ENCODE data around the gene GINM1. TPM values are rescaled to one million over a fixed set of nuclear protein-coding genes. Genes with fewer than 3 reads are reported as not detected.
A peak's percentile ranks its signal among the peaks of the same experiment; 100 is the strongest.

GINM1 gene
- polyA plus RNA-seq, 3 donors = 17.0 to 44.4 (median 42.3) TPM

DNA sequence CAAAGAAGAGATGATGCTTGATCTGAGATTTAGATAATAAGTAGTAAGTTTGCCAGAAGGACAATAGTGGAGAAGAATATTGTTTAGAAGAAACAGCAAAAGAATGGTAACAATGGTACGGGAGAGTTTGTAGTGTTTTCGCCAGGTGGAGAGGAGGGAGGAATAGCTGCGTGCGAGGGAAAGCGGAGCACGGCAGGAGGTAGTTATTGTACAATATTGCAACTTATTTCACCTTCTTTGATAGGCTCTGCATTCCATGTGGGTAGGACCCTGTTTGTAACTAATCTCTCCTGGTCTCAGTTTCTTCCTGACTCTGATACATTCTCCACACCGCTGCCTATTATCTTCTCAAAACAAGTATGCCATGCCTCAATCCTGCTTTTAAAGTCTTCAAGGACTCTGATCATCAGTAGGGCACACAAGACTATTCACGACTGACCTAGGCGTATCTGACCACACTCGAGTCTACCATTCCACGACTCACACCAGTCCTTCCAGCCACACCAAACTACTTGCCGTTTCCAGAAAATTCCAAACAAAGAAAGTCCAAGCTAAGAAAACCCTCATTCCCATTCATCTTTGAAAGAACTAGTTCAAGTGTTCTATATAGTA is 21.4 kb upstream of the GINM1 start:
- H3K27ac Mint-ChIP-seq = peak overlapping the region; percentile 99 to 100 (median 100)
- Histone ChIP-seq H3K4me1 (ENCODE audit: control insufficient read depth in 1 of 2, insufficient read depth in 2 of 2, low read length in 2 of 2) (peaks cover 18 to 21% of the 10 kb centered on the region in 2 donors), H4K20me1 (ENCODE audit: insufficient read depth, low read length) (peaks cover 23% of the 10 kb centered on the region), H3K4me2 (replicated peaks; ENCODE audit: extremely low read depth, low read length, poor library complexity, severe bottlenecking) (peak overlapping the region; percentile 75), H3K79me2 (ENCODE audit: insufficient read depth, low read length) (peaks cover 47% of the 10 kb centered on the region), H3K27ac (ENCODE audit: low read depth in 1 of 2, low read length in 2 of 2) (peak overlapping the region; percentile 87 to 97), H3K4me3 (replicated peaks in 1 of 3; ENCODE audit: low read depth in 2 of 3, low read length in 3 of 3) (peak overlapping the region; percentile 63 to 85 (median 85)), H3K27me3 (ENCODE audit: control insufficient read depth in 2 of 2, insufficient read depth in 2 of 2, low read length in 2 of 2) (peaks cover 0 to 3% of the 10 kb centered on the region in 2 donors), H3K9me3 (replicated peaks in 1 of 2; ENCODE audit: control insufficient read depth in 1 of 2, insufficient read depth in 1 of 2, low read length in 2 of 2) (no peaks in the 10 kb centered on the region), H3K36me3 (replicated peaks in 1 of 2; ENCODE audit: control insufficient read depth in 1 of 2, insufficient read depth in 2 of 2, low read length in 2 of 2) (peaks cover 10 to 13% of the 10 kb centered on the region in 2 donors), H2AFZ (ENCODE audit: insufficient read depth, low read depth, low read length, poor library complexity, severe bottlenecking) (peak overlapping the region; percentile 92), H3K9ac (ENCODE audit: insufficient read depth, low read length, poor library complexity, severe bottlenecking) (peak overlapping the region; percentile 98)
- H3K27me3 Mint-ChIP-seq (ENCODE audit: low read depth in 3 of 3) = peaks cover 0 to 8% (median 0%) of the 10 kb centered on the region in 3 donors
- intact Hi-C loops (cut with micrococcal nuclease) = loop anchor here in 1 of 2 donors (10.0 kb wide), 1 partner anchor 390 kb away; no protein-coding TSS in a partner anchor
- peak in 1 of 3 donors; percentile 6 for DNase-seq
- TF ChIP-seq, protein P1, sequence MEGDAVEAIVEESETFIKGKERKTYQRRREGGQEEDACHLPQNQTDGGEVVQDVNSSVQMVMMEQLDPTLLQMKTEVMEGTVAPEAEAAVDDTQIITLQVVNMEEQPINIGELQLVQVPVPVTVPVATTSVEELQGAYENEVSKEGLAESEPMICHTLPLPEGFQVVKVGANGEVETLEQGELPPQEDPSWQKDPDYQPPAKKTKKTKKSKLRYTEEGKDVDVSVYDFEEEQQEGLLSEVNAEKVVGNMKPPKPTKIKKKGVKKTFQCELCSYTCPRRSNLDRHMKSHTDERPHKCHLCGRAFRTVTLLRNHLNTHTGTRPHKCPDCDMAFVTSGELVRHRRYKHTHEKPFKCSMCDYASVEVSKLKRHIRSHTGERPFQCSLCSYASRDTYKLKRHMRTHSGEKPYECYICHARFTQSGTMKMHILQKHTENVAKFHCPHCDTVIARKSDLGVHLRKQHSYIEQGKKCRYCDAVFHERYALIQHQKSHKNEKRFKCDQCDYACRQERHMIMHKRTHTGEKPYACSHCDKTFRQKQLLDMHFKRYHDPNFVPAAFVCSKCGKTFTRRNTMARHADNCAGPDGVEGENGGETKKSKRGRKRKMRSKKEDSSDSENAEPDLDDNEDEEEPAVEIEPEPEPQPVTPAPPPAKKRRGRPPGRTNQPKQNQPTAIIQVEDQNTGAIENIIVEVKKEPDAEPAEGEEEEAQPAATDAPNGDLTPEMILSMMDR (IDR thresholded peaks at IDR 0.05) = no peak
- H3K36me3 Mint-ChIP-seq = peaks cover 14 to 19% of the 10 kb centered on the region in 2 donors
- H3K9me3 Mint-ChIP-seq = peaks cover 0 to 2% (median 0%) of the 10 kb centered on the region in 7 donors
- peak overlapping the region; percentile 97 to 99 for H3K4me3 Mint-ChIP-seq
- peaks cover 25% of the 10 kb centered on the region for H3K4me1 Mint-ChIP-seq
- WGBS (ENCODE audit: insufficient coverage) = 17% methylated on average over 6 of the region's 12 CpGs

DNA sequence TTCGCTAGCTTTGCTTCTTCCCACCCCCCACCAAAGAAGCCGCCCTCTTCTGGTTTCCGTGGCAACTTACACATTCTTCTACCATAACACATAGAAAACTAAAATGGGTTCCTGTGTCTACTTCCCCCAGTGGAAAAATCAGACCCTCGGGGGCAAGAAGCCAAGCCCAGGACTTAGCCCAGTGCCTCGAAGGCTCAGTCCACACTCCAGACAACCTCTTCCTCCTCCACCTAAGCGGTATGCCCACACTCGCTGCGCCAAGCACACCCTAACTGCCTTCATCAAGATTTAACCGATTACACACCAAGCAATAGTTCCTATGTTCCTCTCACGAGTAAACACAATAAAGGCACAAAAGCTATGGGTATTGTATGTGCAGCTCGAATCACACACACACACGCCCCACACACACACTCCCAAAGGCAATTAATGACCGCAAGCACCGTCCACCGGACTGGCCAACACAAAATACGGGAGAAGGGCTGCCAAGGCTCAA is 20.9 kb upstream of the GINM1 start:
- peaks cover 47% of the 10 kb centered on the region for H3K79me2 ChIP-seq (ENCODE audit: insufficient read depth, low read length)
- peak overlapping the region; percentile 99 to 100 (median 100) for H3K27ac Mint-ChIP-seq
- peak; percentile 64 to 70 (median 70) for DNase-seq
- H4K20me1 ChIP-seq (ENCODE audit: insufficient read depth, low read length) = peaks cover 23% of the 10 kb centered on the region
- TF ChIP-seq, protein P1 (IDR thresholded peaks at IDR 0.05) = no peak
- no peaks in the 10 kb centered on the region for H3K9me3 ChIP-seq (replicated peaks in 1 of 2; ENCODE audit: control insufficient read depth in 1 of 2, insufficient read depth in 1 of 2, low read length in 2 of 2)
- peak overlapping the region; percentile 97 to 99 for H3K4me3 Mint-ChIP-seq
- H3K27me3 Mint-ChIP-seq (ENCODE audit: low read depth in 3 of 3) = peaks cover 0 to 12% (median 0%) of the 10 kb centered on the region in 3 donors
- WGBS (ENCODE audit: insufficient coverage) = 0% methylated on average over 8 of the region's 16 CpGs
- H3K36me3 ChIP-seq (replicated peaks in 1 of 2; ENCODE audit: control insufficient read depth in 1 of 2, insufficient read depth in 2 of 2, low read length in 2 of 2) = peaks cover 5 to 7% of the 10 kb centered on the region in 2 donors
- H3K9me3 Mint-ChIP-seq = peaks cover 0 to 2% (median 0%) of the 10 kb centered on the region in 7 donors
- H3K27me3 ChIP-seq (ENCODE audit: control insufficient read depth in 2 of 2, insufficient read depth in 2 of 2, low read length in 2 of 2) = peaks cover 0 to 3% of the 10 kb centered on the region in 2 donors
- peaks cover 18 to 21% of the 10 kb centered on the region in 2 donors for H3K4me1 ChIP-seq (ENCODE audit: control insufficient read depth in 1 of 2, insufficient read depth in 2 of 2, low read length in 2 of 2)
- H3K9ac ChIP-seq (ENCODE audit: insufficient read depth, low read length, poor library complexity, severe bottlenecking) = peak overlapping the region; percentile 98
- H2AFZ ChIP-seq (ENCODE audit: insufficient read depth, low read depth, low read length, poor library complexity, severe bottlenecking) = peak overlapping the region; percentile 92
- peaks cover 10 to 15% of the 10 kb centered on the region in 2 donors for H3K36me3 Mint-ChIP-seq
- peak overlapping the region; percentile 87 to 97 for H3K27ac ChIP-seq (ENCODE audit: low read depth in 1 of 2, low read length in 2 of 2)
- peaks cover 25% of the 10 kb centered on the region for H3K4me1 Mint-ChIP-seq
- H3K4me2 ChIP-seq (replicated peaks; ENCODE audit: extremely low read depth, low read length, poor library complexity, severe bottlenecking) = peak overlapping the region; percentile 75
- peak overlapping the region; percentile 63 to 85 (median 85) for H3K4me3 ChIP-seq (replicated peaks in 1 of 3; ENCODE audit: low read depth in 2 of 3, low read length in 3 of 3)
- intact Hi-C loops (cut with micrococcal nuclease) = loop anchor here in 1 of 2 donors (10.0 kb wide), 1 partner anchor 389 kb away; no protein-coding TSS in a partner anchor
